Measurements from ENCODE around the gene ARL4D.
"Not testable (repeated sequence)": the region's sequence is repeated elsewhere in the genome, so short reads cannot be mapped to it uniquely, and the experiment has no call there.

- not testable (repeated sequence) for TF ChIP-seq CTCF (IDR thresholded peaks at IDR 0.05); EZH2 (IDR thresholded peaks at IDR 0.05; ENCODE audit: borderline replicate concordance, insufficient read depth, low read depth, low read length, poor library complexity, severe bottlenecking)
Observed at GRCh38 chr17:43419375-43419882, 20.6 kb downstream of the ARL4D start.
